Stimulated activated CD8-positive, alpha-beta memory T cell treated with anti-CD3 and anti-CD28 coated beads, Interleukin-15, amount 100 ng/mL, for 24 hours (primary cell): ENCODE results near the gene AK6.
"Not testable (repeated sequence)": the region's sequence is repeated elsewhere in the genome, so short reads cannot be mapped to it uniquely, and the experiment has no call there.

ENCODE experiments used
- DNase-seq: peaks from one replicate; pipeline ENCODE4 v3.0.0-alpha.2; 2020; ENCODE audit warnings: low read depth

Gene AK6

GRCh38 chr5:69335341-69335935 is 33.9 kb downstream of the AK6 start:
- DNase-seq: no peak

- peak; percentile 15 for DNase-seq
These were observed 34.5 kb downstream of the AK6 start for GRCh38 chr5:69334793-69335268.

- DNase-seq: not testable (repeated sequence)
These were observed 35.5 kb downstream of the AK6 start for GRCh38 chr5:69333668-69334315.

- no peak for DNase-seq
These were observed 37.5 kb downstream of the AK6 start for GRCh38 chr5:69331528-69332445.

- no peak for DNase-seq
These were observed 39.3 kb downstream of the AK6 start for GRCh38 chr5:69329905-69330489.

- no peak for DNase-seq
These were observed 43.0 kb downstream of the AK6 start for GRCh38 chr5:69326365-69326764.

GRCh38 chr5:69317391-69317790 is 51.9 kb downstream of the AK6 start:
- no peak for DNase-seq

- no peak for DNase-seq
These were observed 53.3 kb downstream of the AK6 start for GRCh38 chr5:69315972-69316371.

GRCh38 chr5:69313428-69313827 is 55.9 kb downstream of the AK6 start:
- DNase-seq: no peak

GRCh38 chr5:69312459-69313160 is 56.7 kb downstream of the AK6 start:
- DNase-seq: no peak

GRCh38 chr5:69309380-69309779 is 59.9 kb downstream of the AK6 start:
- no peak for DNase-seq

GRCh38 chr5:69308046-69308553 is 61.2 kb downstream of the AK6 start:
- DNase-seq: no peak

- no peak for DNase-seq
These were observed 63.8 kb downstream of the AK6 start for GRCh38 chr5:69305512-69305911.
